HG02852 (cell line): ENCODE results near the gene GPR17.
A peak's percentile ranks its signal among the peaks of the same experiment; 100 is the strongest.

ENCODE experiments used
- ATAC-seq: cut with Tn5 transposase; IDR thresholded peaks from one replicate; pipeline ENCODE4 v1.9.1; 2021; ENCODE audit warnings: mild to moderate bottlenecking, moderate library complexity; ENCODE audit not compliant: unreplicated experiment

GPR17 gene

DNA sequence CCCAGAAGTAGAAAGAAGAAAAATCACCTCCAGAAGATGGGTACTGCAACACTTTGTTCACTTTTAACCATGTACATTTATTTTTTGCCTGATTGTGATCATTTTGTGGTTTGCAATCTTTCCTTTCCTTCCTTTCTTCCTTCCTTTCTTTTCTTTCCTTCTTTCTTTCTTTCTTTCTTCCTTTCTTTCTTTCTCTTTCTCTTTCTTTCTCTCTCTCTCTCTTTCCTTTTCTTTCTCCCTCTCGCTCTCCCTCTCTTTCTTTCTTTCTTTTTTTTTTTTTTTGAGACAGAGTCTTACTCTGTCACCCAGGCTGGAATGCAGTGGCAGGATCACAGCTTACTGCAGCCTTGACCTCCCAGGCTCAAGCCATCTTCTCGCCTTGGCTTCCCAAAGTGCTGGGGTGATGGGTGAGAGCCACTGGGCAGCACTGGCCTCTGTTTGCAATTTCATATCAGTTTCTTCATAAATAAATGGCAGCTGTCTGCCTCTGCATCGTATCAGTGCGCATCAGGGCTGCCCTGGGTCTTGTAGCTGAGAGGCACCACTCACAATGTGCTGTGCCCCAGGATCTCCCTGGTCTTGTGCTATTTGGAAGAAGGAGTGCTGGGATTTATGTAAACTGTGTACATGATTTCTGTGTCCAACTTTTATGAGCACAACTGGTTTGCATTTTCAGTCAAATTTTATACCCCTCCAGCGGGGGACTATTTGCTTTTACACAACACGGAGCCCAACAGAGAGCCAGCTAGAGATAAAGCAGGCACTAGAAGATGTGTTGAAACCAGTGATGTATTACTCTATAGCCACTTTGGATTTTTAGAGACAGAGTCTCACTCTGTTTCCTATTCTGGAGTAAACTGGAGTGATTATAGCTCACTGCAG lies 36.3 kb downstream of the GPR17 start:
- ATAC-seq: no peak

DNA sequence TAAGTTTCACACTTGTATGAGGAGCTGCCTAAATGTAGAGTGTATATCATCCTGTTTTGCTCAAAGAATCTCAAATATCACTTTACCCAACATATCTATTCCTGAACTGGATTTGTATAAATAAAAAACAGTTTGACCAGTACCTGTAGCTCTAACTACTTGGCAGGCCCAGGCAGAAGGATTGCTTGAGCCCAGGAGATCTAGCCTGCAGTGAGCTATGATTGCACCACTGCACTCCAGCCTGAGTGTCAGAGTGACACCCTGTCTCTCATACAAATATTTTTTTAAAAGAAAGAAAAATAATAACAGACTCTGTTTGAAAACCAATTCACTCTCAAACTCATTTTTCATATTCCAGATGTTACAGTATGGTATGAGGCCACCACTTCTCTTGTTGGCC lies 37.1 kb downstream of the GPR17 start:
- no peak for ATAC-seq

DNA sequence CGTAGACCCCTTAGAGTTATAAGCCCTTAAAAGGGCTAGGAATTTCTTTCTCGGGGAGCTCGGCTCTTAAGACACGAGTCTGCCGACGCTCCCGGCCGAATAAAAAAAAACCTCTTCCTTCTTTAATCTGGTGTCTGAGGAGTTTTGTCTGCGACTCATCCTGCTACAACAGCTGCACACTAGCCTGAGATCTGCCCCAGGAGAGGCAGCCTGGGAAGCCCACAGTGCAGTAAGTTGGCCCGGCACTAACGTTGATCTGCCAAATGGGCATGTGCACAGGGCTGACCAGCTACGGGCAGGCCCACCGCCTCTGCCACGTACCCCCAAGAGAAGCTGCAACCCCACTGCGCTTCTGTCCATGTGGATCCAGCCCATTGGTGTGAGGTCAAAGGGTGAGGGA lies 37.8 kb downstream of the GPR17 start:
- ATAC-seq: no peak

DNA sequence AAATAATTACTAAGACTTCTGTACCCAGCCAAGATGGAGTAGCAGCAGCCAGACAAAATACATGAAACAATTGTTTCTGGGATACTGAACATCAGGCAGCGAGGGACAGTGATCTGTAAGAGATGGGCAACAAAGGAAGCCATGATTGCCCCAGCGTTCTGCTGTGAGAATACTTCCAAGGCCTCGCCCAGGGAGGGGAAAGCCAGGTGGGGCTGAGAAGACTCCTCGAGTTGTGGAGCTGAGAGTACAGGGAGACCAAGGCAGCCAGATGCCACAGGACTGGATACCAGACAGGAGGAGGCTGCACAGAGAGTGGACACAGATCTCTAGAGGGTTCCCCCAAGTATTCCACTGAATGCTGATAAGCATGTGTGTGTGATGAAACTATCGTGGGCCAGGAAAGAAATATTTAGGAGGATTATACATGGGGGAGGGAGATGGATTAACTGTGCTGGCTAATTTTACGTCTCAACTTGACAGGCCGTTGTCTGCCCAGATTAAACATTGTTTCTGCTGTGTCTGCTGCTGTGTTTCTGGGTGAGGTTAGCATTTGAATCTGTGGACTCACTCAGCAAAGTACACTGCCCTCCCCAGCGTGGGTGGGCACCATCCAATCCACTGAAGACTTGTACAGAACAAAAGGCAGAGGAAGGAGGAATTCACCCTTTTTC lies 39.6 kb downstream of the GPR17 start:
- ATAC-seq: no peak

DNA sequence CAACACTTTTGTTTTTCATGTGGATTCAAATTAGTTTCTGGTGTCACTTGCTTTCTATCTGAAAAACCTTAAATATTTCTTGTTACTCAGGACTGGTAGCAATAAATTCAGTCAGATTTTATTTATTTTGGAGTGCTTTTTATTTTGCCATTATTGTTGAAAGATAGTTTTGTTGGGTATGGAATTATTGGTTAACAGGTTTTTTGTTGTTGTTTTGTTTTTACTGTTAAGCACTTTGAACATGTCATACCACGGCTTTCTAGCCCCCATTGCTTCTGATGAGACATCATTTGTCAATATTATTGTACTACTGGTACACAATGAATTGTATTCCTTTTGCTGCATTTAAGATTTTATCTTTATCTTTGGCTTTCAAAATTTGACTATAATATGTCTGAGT lies 42.5 kb downstream of the GPR17 start:
- no peak for ATAC-seq

DNA sequence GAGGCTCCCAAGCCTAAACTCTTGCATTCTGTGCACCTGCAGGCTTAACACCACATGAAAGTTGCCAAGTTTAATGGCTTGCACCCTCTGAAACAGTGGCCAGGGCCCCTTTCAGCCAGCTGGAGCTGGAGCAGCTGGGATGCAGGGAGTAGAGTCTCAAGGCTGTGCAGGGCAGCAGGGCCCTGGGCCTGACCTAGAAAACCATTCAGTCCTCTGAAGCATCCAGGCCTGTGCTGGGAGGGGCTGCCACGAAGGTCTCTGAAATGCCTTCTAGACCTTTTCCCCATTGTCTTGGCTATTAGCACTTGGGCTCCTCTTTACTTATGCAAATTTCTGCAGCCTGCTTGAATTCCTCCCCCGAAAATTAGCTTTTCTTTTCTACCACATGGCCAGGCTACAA lies 44.7 kb downstream of the GPR17 start:
- ATAC-seq: no peak

DNA sequence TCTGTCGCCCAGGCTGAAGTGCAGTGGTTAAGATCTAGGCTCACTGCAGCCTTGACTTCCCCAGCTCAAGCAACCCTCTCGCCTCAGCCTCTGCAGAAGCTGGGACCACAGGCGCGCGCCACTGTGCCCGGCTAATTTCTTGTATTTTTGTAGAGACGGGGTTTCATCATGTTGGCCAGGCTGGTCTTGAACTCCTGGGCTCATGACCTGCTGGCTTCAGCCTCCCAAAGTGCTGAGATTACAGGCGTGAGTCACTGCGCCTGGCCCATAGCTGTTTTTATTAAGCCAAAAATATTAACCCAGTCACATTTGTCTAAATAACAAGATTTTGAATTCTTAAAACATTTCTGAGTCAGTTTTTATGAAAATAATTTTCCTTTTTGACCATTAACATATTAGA lies 49.0 kb downstream of the GPR17 start:
- ATAC-seq: no peak

DNA sequence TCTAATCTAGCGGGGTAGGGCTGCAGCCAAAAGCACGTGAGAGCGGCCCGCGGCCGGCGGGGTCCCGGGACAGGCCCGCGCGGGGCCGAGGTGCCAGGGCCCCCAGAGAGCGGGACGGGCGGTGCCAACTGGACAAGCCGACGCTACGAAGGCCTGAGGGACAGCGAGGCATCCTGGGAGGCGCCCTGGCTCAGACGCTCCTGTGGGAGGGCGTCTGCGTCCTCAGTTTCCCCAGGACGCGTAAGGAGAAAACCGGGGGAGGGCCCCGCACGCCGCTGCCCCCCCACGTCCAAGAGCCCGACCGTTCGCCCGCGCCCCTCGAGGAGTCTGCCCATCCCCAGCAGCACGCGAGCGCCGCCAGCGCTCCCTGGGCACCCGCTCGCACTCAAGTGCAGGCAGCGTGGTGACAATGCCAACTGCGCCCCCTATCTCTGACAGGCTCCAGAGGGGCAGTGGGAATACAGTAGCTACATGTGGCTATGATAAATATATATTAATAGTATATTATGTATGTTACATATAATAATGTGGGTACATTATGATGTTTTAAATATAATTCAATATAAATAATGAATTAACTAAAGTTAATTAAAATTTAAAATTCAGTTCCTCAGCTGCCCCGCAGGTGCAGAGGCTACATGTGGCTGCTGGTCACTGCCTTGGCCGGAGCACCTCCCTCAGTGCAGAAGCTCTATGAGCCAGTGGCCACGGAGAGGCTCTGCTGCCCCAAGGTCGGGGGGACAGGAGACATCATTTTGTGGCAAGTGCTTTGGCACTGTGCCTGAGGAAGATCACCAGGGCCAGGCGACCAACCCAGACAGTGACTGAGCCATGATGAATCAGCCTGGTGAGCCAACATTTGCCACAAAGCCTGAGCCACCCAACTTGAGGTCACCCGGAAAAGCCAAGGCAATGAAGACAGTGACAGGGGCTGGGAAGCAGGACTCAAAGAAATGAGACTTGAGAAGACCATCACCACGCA lies 49.8 kb downstream of the GPR17 start:
- no peak for ATAC-seq

DNA sequence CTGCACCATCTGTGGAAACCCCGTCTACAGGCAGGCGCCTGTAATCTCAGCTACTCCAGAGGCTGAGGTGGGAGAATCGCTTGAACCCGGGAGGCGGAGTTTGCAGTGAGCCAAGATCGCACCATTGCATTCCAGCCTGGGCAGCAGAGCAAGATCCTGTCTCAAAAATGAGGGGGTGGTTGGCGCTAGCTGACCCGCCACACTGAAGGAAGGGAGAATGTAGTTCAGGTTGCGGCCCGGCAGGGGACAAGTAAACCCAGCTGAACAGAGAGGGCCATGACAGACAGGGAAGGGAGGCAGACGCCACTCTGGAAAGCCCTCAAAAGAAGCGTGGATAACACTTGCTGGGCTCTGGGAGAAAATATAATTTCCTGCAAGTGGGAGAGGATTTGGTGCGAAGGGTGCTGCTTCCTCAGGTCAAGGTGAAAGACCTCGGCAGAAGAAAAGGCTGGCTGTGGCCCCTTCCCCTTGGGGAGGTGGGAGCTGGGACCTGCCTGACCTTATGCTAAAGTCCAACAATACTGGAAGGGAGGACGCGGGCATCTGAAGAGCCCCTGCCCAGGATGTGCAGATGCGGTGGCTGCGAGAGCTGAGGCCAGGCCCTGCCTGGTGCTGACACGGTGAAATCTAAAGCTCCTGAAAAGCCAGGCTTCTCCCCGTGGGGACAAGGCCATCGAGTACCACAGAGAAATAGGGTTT lies 51.7 kb downstream of the GPR17 start:
- ATAC-seq: no peak

DNA sequence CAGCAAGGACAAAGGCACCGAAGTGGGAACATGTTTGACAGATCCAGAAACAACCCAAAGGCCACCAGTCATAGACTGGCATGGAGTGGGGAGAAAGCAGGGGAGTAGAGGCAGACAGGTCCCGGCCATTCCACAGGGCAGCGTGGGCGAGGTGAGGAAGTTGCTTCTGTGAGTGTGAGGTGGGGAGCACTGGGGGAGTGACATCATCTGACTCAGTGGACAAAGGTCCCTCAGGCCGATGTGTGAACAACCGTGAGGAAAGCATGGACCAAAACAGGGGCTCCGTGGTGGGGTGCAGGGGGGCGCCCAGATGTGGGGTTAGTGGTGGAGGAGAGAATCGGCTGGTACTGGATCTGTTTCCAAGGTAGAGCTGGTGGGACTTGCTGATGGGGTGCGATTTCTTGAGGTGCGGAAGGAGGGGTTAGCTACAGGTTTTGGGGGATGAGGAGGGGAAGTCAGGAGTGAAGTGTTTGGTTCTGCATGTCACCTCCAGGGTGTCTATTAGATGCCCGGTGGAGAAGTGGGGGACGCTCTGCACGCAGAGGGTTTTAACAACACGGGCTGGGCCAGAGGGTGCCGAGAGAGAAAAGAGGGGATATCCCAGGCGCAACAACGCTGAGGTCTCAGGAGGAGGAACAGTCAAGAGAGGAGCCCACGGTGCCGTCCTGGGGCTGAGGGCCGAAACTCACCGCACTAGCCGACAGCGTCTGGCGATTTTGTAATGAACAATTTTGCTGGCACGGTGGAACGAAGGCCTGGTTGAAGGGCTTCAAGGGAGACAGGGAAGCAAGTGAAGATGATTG lies 52.8 kb downstream of the GPR17 start:
- no peak for ATAC-seq

DNA sequence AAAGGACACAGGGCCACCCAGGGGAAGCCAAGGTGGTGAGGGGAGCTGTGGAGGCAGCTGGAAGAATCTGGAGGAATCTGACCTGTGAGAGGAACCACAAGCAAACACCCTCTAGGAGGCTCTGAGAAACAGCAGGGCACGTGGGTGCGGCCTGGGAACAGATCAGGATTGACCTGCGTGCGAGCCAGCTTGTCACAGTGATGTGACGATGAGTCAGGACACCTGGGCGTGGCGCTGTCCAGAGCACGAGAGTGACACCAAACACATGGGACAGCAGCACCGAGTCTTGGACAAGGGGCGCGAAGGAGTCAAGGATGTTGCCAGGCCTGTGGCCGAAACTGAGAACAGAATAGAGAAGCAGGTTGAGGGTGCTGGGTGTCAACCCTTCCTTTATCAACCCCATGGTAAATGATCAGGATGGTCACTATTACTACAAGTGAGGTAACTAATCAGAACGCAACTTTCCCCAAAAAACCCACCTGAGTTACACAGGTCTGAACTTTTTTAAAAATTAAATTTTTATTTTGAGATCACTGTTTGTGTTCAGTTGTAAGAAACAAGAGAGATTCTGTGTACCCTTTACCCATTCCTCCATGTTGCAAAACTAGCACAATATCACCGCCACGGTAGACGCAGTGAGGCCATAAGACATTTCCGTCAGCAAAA lies 54.7 kb downstream of the GPR17 start:
- peak; percentile 37 for ATAC-seq

DNA sequence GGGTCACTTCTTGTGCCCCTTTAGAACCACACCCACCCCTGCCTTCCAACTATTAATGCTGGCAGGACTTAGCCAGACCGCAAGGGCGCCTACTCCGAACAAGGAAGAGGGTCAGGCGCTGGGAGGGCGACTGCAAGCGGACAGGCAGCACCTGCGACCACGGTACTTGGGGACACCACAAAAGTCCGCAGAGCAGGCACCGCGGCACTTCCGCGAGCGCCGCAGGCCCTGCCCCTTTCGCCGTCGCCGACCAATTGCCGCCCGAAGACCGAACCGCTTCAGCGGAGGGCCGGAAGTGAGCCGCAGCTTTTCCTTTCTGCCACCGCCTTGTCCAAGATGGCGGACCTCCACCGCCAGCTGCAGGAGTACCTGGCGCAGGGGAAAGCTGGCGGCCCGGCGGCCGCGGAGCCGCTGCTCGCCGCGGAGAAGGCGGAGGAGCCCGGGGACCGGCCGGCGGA lies 55.3 kb downstream of the GPR17 start, which contains the start of gene SFT2D3:
SFT2D3 (plus strand) TSS at position 305 of the 458 bp plus-strand sequence; CDS start at position 337, 32 bp downstream.
- ATAC-seq: peak; percentile 71

DNA sequence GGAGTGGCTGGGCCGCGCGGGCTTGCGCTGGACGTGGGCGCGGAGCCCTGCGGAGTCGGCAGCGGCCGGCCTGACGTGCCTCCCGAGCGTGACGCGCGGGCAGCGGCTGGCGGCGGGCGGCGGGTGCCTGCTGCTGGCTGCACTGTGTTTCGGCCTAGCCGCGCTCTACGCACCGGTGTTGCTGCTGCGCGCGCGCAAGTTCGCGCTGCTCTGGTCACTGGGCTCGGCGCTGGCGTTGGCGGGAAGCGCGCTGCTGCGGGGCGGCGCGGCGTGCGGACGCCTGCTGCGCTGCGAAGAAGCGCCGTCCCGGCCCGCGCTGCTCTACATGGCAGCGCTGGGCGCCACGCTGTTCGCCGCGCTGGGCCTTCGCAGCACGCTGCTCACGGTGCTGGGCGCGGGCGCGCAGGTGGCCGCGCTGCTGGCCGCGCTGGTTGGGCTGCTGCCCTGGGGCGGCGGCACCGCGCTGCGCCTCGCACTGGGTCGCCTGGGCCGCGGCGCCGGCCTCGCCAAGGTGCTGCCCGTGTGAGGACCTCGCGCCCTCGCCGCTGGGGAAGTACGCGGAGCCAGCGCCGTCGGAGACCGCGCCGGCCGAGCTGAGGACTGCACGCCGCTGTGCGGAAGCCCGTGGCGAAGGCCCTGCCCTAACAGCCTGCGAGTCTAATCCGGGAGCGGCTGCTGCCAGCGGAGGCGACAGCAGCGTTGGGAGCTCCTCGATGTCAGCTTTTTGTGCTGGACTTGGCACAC lies 55.9 kb downstream of the GPR17 start:
- peak; percentile 59 for ATAC-seq
